NCI-H128 (cell line): ENCODE results near the gene GNB1L.

ENCODE experiments used
- DNase-seq: peaks from one replicate; lab custom pipeline; 2025; ENCODE audit not compliant: unreplicated experiment; lab: John Stamatoyannopoulos, UW

The GNB1L gene

GRCh38 chr22:19864538-19865106 is 9.9 kb upstream of the GNB1L start:
- DNase-seq = no peak

GRCh38 chr22:19863571-19863970 is 8.9 kb upstream of the GNB1L start:
- no peak for DNase-seq

GRCh38 chr22:19862619-19863246 is 8.1 kb upstream of the GNB1L start:
- DNase-seq = no peak

GRCh38 chr22:19859861-19860510 is 5.3 kb upstream of the GNB1L start:
- no peak for DNase-seq

GRCh38 chr22:19857382-19857781 is 2.7 kb upstream of the GNB1L start:
- DNase-seq = no peak

- DNase-seq = peak; percentile 10
Observed at GRCh38 chr22:19855504-19856409, 1.1 kb upstream of the GNB1L start.

GRCh38 chr22:19853879-19854777 is 546 bp downstream of the GNB1L start:
- no peak for DNase-seq

- DNase-seq = no peak
Observed at GRCh38 chr22:19853058-19853878, 1.4 kb downstream of the GNB1L start.

- no peak for DNase-seq
Observed at GRCh38 chr22:19852177-19852781, 2.4 kb downstream of the GNB1L start.

GRCh38 chr22:19851291-19852176 is 3.1 kb downstream of the GNB1L start:
- DNase-seq = no peak

- DNase-seq = no peak
Observed at GRCh38 chr22:19850763-19851109, 3.9 kb downstream of the GNB1L start.

- no peak for DNase-seq
Observed at GRCh38 chr22:19849835-19850762, 4.6 kb downstream of the GNB1L start.

- DNase-seq = no peak
Observed at GRCh38 chr22:19848298-19849224, 6.1 kb downstream of the GNB1L start.

- no peak for DNase-seq
Observed at GRCh38 chr22:19847345-19847632, 7.4 kb downstream of the GNB1L start.

GRCh38 chr22:19846620-19847344 is 7.9 kb downstream of the GNB1L start:
- no peak for DNase-seq
